Fibroblast of the aortic adventitia (primary cell): ENCODE measurements around the gene SH3RF3. TPM values are rescaled to one million over a fixed set of nuclear protein-coding genes. Genes with fewer than 3 reads are reported as not detected.
A peak's percentile ranks its signal among the peaks of the same experiment; 100 is the strongest.
"Not testable (repeated sequence)": the region's sequence is repeated elsewhere in the genome, so short reads cannot be mapped to it uniquely, and the experiment has no call there.

ENCODE experiments used
- DNase-seq: peaks from one replicate; pipeline ENCODE4 v3.0.0-alpha.2; 2010; ENCODE audit warnings: low read depth
- H3K4me3 ChIP-seq: 2 replicates; pipeline ENCODE4 v1.5.1; 2011; ENCODE audit warnings: low read depth, mild to moderate bottlenecking, control low read depth, low read length, moderate library complexity
- CTCF ChIP-seq: IDR thresholded peaks from 2 replicates; pipeline ENCODE4 v1.5.1; 2011; ENCODE audit warnings: mild to moderate bottlenecking, low read length, control low read depth, inconsistent platforms; ENCODE audit not compliant: insufficient read depth
- total RNA-seq: library from RNA; depleted of rRNA; stranded (reverse); fragments of >200 nt; gene quantifications from 2 replicates; pipeline ENCODE4 v1.2.3, GENCODE V29; 2012; ENCODE audit warnings: low replicate concordance

SH3RF3 gene
- total RNA-seq, 1 donor, result 8.4 TPM

GRCh38 chr2:109098251-109098920, 30.6 kb upstream of the SH3RF3 start:
- no peak for TF ChIP-seq CTCF
- no peak overlapping the region for H3K4me3 ChIP-seq
- DNase-seq, result peak; percentile 44

- no peak for TF ChIP-seq CTCF
- no peak overlapping the region for H3K4me3 ChIP-seq
- DNase-seq, result no peak
Observed at GRCh38 chr2:109098921-109099273, 30.1 kb upstream of the SH3RF3 start.

- DNase-seq, result no peak
- H3K4me3 ChIP-seq, result no peak overlapping the region
- no peak for TF ChIP-seq CTCF
Observed at GRCh38 chr2:109102588-109103233, 26.3 kb upstream of the SH3RF3 start.

- H3K4me3 ChIP-seq, result no peak overlapping the region
- DNase-seq, result no peak
- TF ChIP-seq CTCF, result no peak
Observed at GRCh38 chr2:109105113-109105512, 23.9 kb upstream of the SH3RF3 start.

GRCh38 chr2:109108740-109109139, 20.3 kb upstream of the SH3RF3 start:
- no peak overlapping the region for H3K4me3 ChIP-seq
- no peak for TF ChIP-seq CTCF
- DNase-seq, result no peak

GRCh38 chr2:109109342-109109741, 19.7 kb upstream of the SH3RF3 start:
- TF ChIP-seq CTCF, result no peak
- DNase-seq, result no peak
- H3K4me3 ChIP-seq, result no peak overlapping the region

- no peak for TF ChIP-seq CTCF
- no peak overlapping the region for H3K4me3 ChIP-seq
- DNase-seq, result no peak
Observed at GRCh38 chr2:109110170-109110569, 18.8 kb upstream of the SH3RF3 start.

GRCh38 chr2:109117181-109117580, 11.8 kb upstream of the SH3RF3 start:
- H3K4me3 ChIP-seq, DNase-seq: not testable (repeated sequence)
